Stomach (tissue), 9 donors: ENCODE measurements around the gene ARHGEF10L. TPM values are rescaled to one million over a fixed set of nuclear protein-coding genes. Genes with fewer than 3 reads are reported as not detected.

ENCODE experiments used
- DNase-seq, 2 donors: peaks; one replicate each; pipeline versions ENCODE4 v3.0.0 to v3.0.0-alpha.2; 2013 to 2019
- H3K27ac ChIP-seq, 5 donors: fragments of 200-600 bp in 4 of 5; sonication (generic) in 4 of 5; one replicate each; pipeline ENCODE4 v1.5.1; 2013 to 2019; ENCODE audit warnings: mild to moderate bottlenecking in 1 of 5, moderate library complexity in 1 of 5
- H3K27me3 ChIP-seq, 3 donors: fragments of 200-600 bp; sonication (generic); one replicate each; pipeline ENCODE4 v1.5.1; 2017 to 2019; ENCODE audit warnings: mixed run types in 1 of 3
- H3K36me3 ChIP-seq, 4 donors: fragments of 200-600 bp; sonication (generic); 1 replicate in 3 of 4; 2 replicates in 1 of 4; pipeline ENCODE4 v1.5.1; 2016 to 2019
- H3K4me1 ChIP-seq, 4 donors: fragments of 200-600 bp; sonication (generic); one replicate each; pipeline ENCODE4 v1.5.1; 2016 to 2019
- H3K4me3 ChIP-seq, 4 donors: fragments of 200-600 bp; sonication (generic) in 3 of 4; one replicate each; pipeline ENCODE4 v1.5.1; 2016 to 2019; ENCODE audit warnings: mild to moderate bottlenecking in 1 of 4
- H3K9me3 ChIP-seq, 4 donors: fragments of 200-600 bp; sonication (generic); one replicate each; pipeline ENCODE4 v1.5.1; 2016 to 2019
- EP300 ChIP-seq: sonication (generic); formaldehyde crosslinking; IDR thresholded peaks from one replicate; pipeline ENCODE4 v1.6.1; 2017; ENCODE audit warnings: antibody characterized with exemption
- POLR2A ChIP-seq, 4 donors: fragments of 450-650 bp; IDR thresholded peaks; one replicate each; pipeline ENCODE4 v1.6.1; 2016; ENCODE audit warnings: antibody characterized with exemption in 4 of 4, control low read depth in 2 of 4, mild to moderate bottlenecking in 1 of 4, moderate library complexity in 1 of 4
- POLR2AphosphoS5 ChIP-seq, 3 donors: sonication (generic); formaldehyde crosslinking; IDR thresholded peaks; one replicate each; pipeline ENCODE4 v1.6.1; 2016; ENCODE audit warnings: antibody characterized with exemption in 3 of 3
- WGBS, 5 donors: extraction: QIAGEN DNeasy Blood & Tissue Kit in 3 of 5; methylation state at CpG; one replicate each; pipeline versions ENCODE4 v1.1.5 to v1.1.7; 2013 to 2018; 5-methylcytosine and 5-hydroxymethylcytosine counted together
- intact Hi-C: fragments of 100-400 bp; cut with DNase I; formaldehyde crosslinking; loops from one replicate; pipeline ENCODE4 v1.15.1; 2023; ENCODE audit warnings: low total_unique reads
- polyA plus RNA-seq, 3 donors: library from polyadenylated mRNA; stranded (reverse); fragments of 200-250 nt; gene quantifications; one replicate each; pipeline ENCODE4 v1.2.3, GENCODE V29; 2013
- total RNA-seq, 5 donors: library from RNA; depleted of rRNA; stranded (reverse); fragments of >200 nt; gene quantifications; one replicate each; pipeline versions ENCODE4 v1.1.0 to v1.2.3, GENCODE V29; 2014 to 2016
- TF ChIP-seq, protein P1 (sequence below), 7 experiments: fragments of 450-650 bp in 4 of 7; fragments of 200-600 bp in 3 of 7; sonication (generic) in 3 of 7; IDR thresholded peaks; one replicate each; pipeline ENCODE4 v1.5.1; 2016 to 2019; ENCODE audit warnings: antibody characterized with exemption in 7 of 7, control low read depth in 2 of 7, mild to moderate bottlenecking in 1 of 7
- donor health status: healthy with polysubstance abuse.
- donor health status: Bipolar disorder and iron deficiency.
- donor health status: healthy.

ARHGEF10L gene
- total and polyA plus RNA-seq, 8 donors: 15.4 to 329 (median 45.0) TPM

DNA sequence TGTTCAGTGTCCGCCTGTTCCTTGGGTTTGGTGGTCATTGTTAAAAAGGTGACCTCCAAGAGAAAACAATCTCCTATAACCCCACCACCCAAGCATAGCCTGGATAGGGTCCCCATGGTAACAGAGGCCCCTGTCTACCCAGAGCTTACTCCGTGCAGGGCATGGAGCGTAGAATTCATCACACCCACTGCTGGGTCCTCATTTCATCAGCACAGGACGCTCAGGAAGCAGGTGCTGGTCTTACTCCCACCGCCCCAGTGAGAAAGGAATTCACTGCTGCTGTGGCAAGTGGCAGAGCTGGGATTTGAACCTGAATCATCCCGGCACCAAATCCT is 37.0 kb downstream of the ARHGEF10L start:
- intact Hi-C loops: no loop called here
- Histone ChIP-seq H3K4me1 (peaks cover 44 to 99% (median 72%) of the 10 kb centered on the region in 4 donors), H3K27ac (peak overlapping the region in 4 of 5 donors; percentile 52 to 94 (median 74)), H3K36me3 (peaks cover 0 to 3% (median 0%) of the 10 kb centered on the region in 4 donors), H3K9me3 (no peaks in the 10 kb centered on the region), H3K27me3 (no peaks in the 10 kb centered on the region), H3K4me3 (no peak overlapping the region)
- no peak for DNase-seq
- TF ChIP-seq POLR2AphosphoS5 (IDR thresholded peaks at IDR 0.05) (no peak), EP300 (no peak), POLR2A (IDR thresholded peaks at IDR 0.05) (no peak)
- TF ChIP-seq, protein P1, sequence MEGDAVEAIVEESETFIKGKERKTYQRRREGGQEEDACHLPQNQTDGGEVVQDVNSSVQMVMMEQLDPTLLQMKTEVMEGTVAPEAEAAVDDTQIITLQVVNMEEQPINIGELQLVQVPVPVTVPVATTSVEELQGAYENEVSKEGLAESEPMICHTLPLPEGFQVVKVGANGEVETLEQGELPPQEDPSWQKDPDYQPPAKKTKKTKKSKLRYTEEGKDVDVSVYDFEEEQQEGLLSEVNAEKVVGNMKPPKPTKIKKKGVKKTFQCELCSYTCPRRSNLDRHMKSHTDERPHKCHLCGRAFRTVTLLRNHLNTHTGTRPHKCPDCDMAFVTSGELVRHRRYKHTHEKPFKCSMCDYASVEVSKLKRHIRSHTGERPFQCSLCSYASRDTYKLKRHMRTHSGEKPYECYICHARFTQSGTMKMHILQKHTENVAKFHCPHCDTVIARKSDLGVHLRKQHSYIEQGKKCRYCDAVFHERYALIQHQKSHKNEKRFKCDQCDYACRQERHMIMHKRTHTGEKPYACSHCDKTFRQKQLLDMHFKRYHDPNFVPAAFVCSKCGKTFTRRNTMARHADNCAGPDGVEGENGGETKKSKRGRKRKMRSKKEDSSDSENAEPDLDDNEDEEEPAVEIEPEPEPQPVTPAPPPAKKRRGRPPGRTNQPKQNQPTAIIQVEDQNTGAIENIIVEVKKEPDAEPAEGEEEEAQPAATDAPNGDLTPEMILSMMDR (IDR thresholded peaks at IDR 0.05): no peak
- WGBS, 5 donors: 83 to 96% (median 91%) methylated on average over 5 to 6 of the region's 6 CpGs

DNA sequence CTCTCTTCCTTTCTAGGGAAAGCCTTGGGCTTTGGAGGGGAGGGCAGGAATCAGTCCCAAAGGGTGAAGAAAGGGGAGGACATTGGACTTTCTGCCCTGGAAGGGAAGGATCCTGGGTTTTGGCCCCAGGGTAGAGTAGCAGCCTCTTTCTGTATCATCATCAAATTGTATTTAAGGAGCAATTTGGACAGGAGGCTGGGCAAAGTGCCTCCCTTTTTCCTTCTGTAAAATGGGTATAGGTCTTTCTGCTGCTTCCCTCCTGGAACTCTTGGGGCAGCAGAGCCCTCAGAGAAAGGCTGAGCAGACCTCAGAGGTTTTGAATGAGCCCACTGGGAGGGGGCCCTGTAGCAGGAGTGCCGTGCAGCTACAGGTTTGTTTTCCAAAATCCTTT is 38.4 kb downstream of the ARHGEF10L start:
- Histone ChIP-seq H3K27me3 (no peaks in the 10 kb centered on the region), H3K4me3 (no peak overlapping the region), H3K36me3 (peaks cover 0 to 11% (median 4%) of the 10 kb centered on the region in 4 donors), H3K27ac (peak overlapping the region in 1 of 5 donors; percentile 5), H3K9me3 (no peaks in the 10 kb centered on the region), H3K4me1 (peaks cover 52 to 99% (median 75%) of the 10 kb centered on the region in 4 donors)
- 77 to 96% (median 92%) methylated on average over 1 of the region's 1 CpG for WGBS, 5 donors
- intact Hi-C loops: no loop called here
- TF ChIP-seq, protein P1 (IDR thresholded peaks at IDR 0.05): no peak
- TF ChIP-seq POLR2AphosphoS5 (IDR thresholded peaks at IDR 0.05) (no peak), POLR2A (IDR thresholded peaks at IDR 0.05) (no peak), EP300 (no peak)
- DNase-seq: no peak

DNA sequence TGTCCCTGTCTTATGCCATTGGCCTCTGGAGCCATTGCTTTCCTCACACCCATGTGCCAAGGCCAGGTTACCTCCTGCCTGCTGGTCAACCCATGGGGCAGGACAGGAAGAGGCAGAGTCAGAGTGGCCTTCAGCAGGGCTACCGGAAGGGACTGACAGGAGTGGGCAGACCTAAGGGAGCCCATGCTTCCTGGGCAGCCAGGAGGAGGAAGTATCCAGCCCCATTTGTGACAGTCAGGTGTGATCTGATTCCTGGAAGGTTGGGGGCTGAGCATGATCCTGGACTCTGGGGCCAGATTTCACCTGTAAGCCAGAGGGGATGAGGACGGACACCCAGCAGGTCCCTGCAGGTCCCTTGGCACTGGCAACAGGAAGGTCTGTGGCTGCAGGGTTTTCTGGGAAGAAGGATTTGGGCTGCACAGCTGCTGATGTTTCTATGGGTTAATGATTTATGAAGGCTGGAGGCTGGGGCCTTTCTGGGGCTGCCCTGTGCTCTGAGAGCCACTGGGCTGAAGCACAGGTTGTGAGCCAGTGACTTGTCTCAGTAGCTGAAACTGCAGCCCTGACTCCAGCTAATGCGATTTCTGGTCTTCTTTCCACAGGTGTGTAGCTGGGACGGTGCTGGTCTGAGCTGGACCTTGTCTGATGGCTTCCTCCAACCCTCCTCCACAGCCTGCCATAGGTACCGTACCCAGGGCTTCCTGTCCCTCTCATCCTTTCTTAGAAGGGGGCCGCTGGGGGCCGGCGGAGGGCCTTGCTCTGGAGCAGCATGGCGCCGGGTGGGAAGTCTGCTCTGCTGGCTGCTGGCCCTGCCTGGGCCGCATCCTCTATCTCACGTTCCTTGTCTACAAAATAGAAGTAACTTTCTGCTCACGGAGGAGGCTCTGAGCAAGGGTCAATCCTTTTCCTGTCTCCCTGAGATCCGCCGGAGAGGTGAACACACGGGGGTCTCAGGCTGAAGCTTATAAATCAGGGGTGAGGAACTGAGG is 40.7 kb downstream of the ARHGEF10L start:
- H3K4me1 ChIP-seq: peaks cover 35 to 81% (median 54%) of the 10 kb centered on the region in 4 donors
- WGBS, 5 donors: 31 to 56% (median 45%) methylated on average over 15 to 16 of the region's 16 CpGs
- peaks cover 0 to 15% (median 8%) of the 10 kb centered on the region in 4 donors for H3K36me3 ChIP-seq
- DNase-seq: peak; percentile 66 to 83
- intact Hi-C loops: no loop called here
- H3K27ac ChIP-seq: peak overlapping the region; percentile 69 to 83 (median 75)
- H3K27me3 ChIP-seq: no peaks in the 10 kb centered on the region
- no peaks in the 10 kb centered on the region for H3K9me3 ChIP-seq
- H3K4me3 ChIP-seq: peak overlapping the region; percentile 20 to 38 (median 32)
- peak in 2 of 3 donors; percentile 3 to 29 for TF ChIP-seq POLR2AphosphoS5 (IDR thresholded peaks at IDR 0.05)
- TF ChIP-seq, protein P1 (IDR thresholded peaks at IDR 0.05): no peak

DNA sequence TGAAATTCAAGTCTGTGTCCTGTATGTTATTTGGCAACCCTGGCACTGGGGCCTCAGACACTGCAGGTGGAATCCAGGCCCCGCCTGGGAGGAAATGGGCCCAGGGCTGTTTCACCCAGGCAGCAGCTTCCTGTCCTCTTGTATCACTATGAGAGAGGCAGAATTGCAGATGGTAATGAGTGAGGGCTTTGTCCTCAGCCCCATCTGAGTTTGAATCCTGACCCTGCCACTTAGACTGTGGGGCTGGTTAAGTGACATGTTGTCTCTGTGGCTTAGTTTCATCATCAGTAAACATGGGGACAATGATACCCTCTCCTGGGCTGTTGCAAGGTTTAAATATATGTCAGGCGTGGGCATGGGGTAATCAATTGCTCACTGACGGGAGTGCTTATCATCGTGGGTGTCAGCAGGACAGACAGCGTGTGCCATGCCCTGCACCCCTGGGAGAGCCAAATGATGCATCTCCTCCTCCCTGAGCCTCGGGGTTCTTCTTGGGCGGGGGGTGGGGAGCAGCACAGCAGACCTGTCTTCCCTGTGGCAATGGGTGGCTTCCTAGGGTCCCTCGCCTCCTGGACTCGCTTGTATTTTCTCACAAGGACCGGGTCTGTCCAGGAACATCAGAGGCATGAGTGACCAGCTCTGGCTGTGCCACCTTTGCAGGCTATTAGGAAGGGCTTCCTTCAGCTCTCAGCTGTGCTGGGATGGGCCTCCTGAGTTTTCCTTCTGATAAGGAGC is 42.1 kb downstream of the ARHGEF10L start:
- Histone ChIP-seq H3K27ac (peak overlapping the region; percentile 47 to 83 (median 73)), H3K27me3 (no peaks in the 10 kb centered on the region), H3K4me3 (peak overlapping the region in 3 of 4 donors; percentile 8 to 17 (median 13)), H3K36me3 (peaks cover 0 to 15% (median 8%) of the 10 kb centered on the region in 4 donors), H3K4me1 (peaks cover 26 to 80% (median 50%) of the 10 kb centered on the region in 4 donors), H3K9me3 (no peaks in the 10 kb centered on the region)
- intact Hi-C loops: no loop called here
- WGBS, 5 donors: 53 to 69% (median 61%) methylated on average over 8 to 10 of the region's 10 CpGs
- no peak for DNase-seq
- no peak for TF ChIP-seq EP300
- no peak for TF ChIP-seq POLR2A (IDR thresholded peaks at IDR 0.05)
- TF ChIP-seq, protein P1 (IDR thresholded peaks at IDR 0.05): no peak
- TF ChIP-seq POLR2AphosphoS5 (IDR thresholded peaks at IDR 0.05): no peak
